HG03175 (cell line): ENCODE data around the gene SHISAL2A.

Experiments used
- ATAC-seq: cut with Tn5 transposase; IDR thresholded peaks from one replicate; pipeline ENCODE4 v1.9.1; 2021; ENCODE audit warnings: mild to moderate bottlenecking, moderate library complexity; ENCODE audit not compliant: unreplicated experiment

The SHISAL2A gene

GRCh38 chr1:52658795-52659194 lies 25.8 kb downstream of the SHISAL2A start:
- no peak for ATAC-seq

GRCh38 chr1:52659356-52659755 lies 26.4 kb downstream of the SHISAL2A start:
- no peak for ATAC-seq

- ATAC-seq: no peak
Measured at GRCh38 chr1:52659851-52660596, 27.1 kb downstream of the SHISAL2A start.

GRCh38 chr1:52660807-52661206 lies 27.8 kb downstream of the SHISAL2A start:
- ATAC-seq: no peak

- no peak for ATAC-seq
Measured at GRCh38 chr1:52662645-52663313, 29.8 kb downstream of the SHISAL2A start.

- no peak for ATAC-seq
Measured at GRCh38 chr1:52663716-52664115, 30.7 kb downstream of the SHISAL2A start.

GRCh38 chr1:52665006-52665941 lies 32.3 kb downstream of the SHISAL2A start:
- ATAC-seq: no peak

GRCh38 chr1:52667290-52667689 lies 34.3 kb downstream of the SHISAL2A start:
- ATAC-seq: no peak

GRCh38 chr1:52667984-52668383 lies 35.0 kb downstream of the SHISAL2A start:
- ATAC-seq: no peak

- ATAC-seq: no peak
Measured at GRCh38 chr1:52668711-52669110, 35.7 kb downstream of the SHISAL2A start.

GRCh38 chr1:52669696-52670095 lies 36.7 kb downstream of the SHISAL2A start:
- ATAC-seq: no peak

GRCh38 chr1:52670604-52671003 lies 37.6 kb downstream of the SHISAL2A start:
- ATAC-seq: no peak

- ATAC-seq: no peak
Measured at GRCh38 chr1:52672946-52673345, 40.0 kb downstream of the SHISAL2A start.

GRCh38 chr1:52673513-52673912 lies 40.5 kb downstream of the SHISAL2A start:
- no peak for ATAC-seq

GRCh38 chr1:52674497-52675384 lies 41.8 kb downstream of the SHISAL2A start:
- no peak for ATAC-seq

- no peak for ATAC-seq
Measured at GRCh38 chr1:52676249-52676903, 43.4 kb downstream of the SHISAL2A start.

GRCh38 chr1:52677076-52677806 lies 44.3 kb downstream of the SHISAL2A start:
- ATAC-seq: no peak

GRCh38 chr1:52679048-52679447 lies 46.1 kb downstream of the SHISAL2A start:
- no peak for ATAC-seq

- no peak for ATAC-seq
Measured at GRCh38 chr1:52679498-52679897, 46.5 kb downstream of the SHISAL2A start.
